Thyroid gland (tissue), 4 donors: Measurements from ENCODE around the gene POFUT1.

Experiments used
- POLR2A ChIP-seq, 2 donors: fragments of 450-650 bp; IDR thresholded peaks; one replicate each; pipeline ENCODE4 v1.6.1; 2017; ENCODE audit warnings: antibody characterized with exemption in 2 of 2, mild to moderate bottlenecking in 2 of 2, moderate library complexity in 1 of 2
- TF ChIP-seq, protein P1 (sequence below), 6 experiments: fragments of 200-600 bp in 3 of 6; fragments of 450-650 bp in 3 of 6; sonication (generic) in 3 of 6; IDR thresholded peaks; one replicate each; pipeline ENCODE4 v1.5.1; 2016 to 2019; ENCODE audit warnings: antibody characterized with exemption in 6 of 6, mild to moderate bottlenecking in 2 of 6, inconsistent platforms in 1 of 6, moderate library complexity in 1 of 6

- TF ChIP-seq, protein P1, sequence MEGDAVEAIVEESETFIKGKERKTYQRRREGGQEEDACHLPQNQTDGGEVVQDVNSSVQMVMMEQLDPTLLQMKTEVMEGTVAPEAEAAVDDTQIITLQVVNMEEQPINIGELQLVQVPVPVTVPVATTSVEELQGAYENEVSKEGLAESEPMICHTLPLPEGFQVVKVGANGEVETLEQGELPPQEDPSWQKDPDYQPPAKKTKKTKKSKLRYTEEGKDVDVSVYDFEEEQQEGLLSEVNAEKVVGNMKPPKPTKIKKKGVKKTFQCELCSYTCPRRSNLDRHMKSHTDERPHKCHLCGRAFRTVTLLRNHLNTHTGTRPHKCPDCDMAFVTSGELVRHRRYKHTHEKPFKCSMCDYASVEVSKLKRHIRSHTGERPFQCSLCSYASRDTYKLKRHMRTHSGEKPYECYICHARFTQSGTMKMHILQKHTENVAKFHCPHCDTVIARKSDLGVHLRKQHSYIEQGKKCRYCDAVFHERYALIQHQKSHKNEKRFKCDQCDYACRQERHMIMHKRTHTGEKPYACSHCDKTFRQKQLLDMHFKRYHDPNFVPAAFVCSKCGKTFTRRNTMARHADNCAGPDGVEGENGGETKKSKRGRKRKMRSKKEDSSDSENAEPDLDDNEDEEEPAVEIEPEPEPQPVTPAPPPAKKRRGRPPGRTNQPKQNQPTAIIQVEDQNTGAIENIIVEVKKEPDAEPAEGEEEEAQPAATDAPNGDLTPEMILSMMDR (IDR thresholded peaks at IDR 0.05): no peak
- TF ChIP-seq POLR2A (IDR thresholded peaks at IDR 0.05): no peak
These were observed 23.6 kb downstream of the POFUT1 start for GRCh38 chr20:32231245-32231644.
